Epithelial cell of esophagus (primary cell): ENCODE measurements around the gene RAB3IL1.
A peak's percentile ranks its signal among the peaks of the same experiment; 100 is the strongest.

Source experiments
- DNase-seq: peaks from one replicate; pipeline ENCODE4 v3.0.0; 2010; ENCODE audit warnings: low read depth
- H3K4me3 ChIP-seq: 2 replicates; pipeline ENCODE4 v1.5.1; 2011; ENCODE audit warnings: mild to moderate bottlenecking, low read length, control low read depth
- CTCF ChIP-seq: IDR thresholded peaks from 2 replicates; pipeline ENCODE4 v1.5.1; 2011; ENCODE audit warnings: low read depth, mild to moderate bottlenecking, low read length, control low read depth, inconsistent platforms; ENCODE audit not compliant: insufficient read depth; ENCODE audit errors: missing control alignments

The RAB3IL1 gene, protein sequence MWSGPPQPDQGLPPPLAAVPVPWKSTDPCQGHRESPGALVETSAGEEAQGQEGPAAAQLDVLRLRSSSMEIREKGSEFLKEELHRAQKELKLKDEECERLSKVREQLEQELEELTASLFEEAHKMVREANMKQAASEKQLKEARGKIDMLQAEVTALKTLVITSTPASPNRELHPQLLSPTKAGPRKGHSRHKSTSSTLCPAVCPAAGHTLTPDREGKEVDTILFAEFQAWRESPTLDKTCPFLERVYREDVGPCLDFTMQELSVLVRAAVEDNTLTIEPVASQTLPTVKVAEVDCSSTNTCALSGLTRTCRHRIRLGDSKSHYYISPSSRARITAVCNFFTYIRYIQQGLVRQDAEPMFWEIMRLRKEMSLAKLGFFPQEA

DNA sequence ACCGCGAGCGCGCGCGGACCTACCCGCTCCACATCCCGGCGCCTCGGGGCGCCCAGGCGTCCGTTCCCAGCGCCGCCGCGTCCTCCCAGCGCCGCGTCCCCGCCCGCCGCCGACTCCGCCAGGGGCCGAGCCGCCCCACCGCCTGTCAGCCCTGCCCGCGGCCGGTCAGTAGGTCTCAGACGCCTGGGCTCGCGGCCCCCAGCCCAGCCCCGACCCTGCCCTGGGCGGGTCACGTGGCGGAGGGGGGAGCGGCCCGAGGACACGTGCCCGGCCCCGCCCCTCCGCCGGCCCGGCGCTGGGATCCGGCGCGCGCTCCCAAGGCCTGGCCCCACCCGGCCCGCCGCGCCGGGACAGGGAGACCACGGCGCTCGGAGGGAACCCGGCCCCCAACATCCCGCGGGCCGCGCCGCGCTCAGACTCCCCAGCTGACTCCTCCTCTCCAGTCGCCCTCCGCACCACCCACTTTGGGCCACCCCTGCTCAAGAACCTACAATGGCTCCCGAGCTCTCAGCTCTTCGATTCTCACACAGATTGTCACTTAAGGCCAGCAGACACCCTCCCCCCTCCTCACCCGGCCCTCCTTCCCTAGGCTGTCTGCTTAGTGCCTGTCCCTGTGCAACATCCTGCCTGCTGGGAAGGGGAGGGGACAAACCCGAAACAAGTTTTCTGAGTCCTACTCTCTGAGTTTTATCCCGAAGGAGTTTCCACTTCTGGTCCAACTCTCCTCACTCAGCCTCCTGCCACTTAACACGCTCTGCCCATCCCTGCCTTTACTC, at the start of gene RAB3IL1:
TSS of gene RAB3IL1 (minus strand) at position 233 of the 776 bp plus-strand sequence. CDS start at position 34, 199 bp downstream.
- DNase-seq: no peak
- peak within 1 kb of the TSS; percentile 34 for H3K4me3 ChIP-seq
- TF ChIP-seq CTCF: no peak

DNA sequence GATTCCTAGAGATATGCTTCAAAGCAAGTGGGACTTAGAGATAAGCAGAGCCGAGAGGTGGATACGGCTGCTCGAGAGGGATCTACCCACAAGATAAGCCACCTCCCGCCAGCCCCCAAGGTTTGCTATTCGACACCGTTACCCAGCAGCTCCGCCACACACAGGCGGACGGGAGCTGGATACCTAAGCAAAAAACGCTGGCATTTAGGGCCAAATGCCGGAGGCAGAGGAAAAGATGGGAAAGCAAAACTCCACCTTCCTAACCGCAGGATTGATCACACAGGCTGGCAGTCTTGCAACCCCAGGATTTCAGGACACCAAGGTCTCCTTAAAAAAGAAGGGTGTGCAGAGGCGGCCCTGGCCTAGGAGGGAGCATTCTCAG, 49.4 kb upstream of the RAB3IL1 start:
- H3K4me3 ChIP-seq: peak overlapping the region; percentile 96
- DNase-seq: no peak
- no peak for TF ChIP-seq CTCF

DNA sequence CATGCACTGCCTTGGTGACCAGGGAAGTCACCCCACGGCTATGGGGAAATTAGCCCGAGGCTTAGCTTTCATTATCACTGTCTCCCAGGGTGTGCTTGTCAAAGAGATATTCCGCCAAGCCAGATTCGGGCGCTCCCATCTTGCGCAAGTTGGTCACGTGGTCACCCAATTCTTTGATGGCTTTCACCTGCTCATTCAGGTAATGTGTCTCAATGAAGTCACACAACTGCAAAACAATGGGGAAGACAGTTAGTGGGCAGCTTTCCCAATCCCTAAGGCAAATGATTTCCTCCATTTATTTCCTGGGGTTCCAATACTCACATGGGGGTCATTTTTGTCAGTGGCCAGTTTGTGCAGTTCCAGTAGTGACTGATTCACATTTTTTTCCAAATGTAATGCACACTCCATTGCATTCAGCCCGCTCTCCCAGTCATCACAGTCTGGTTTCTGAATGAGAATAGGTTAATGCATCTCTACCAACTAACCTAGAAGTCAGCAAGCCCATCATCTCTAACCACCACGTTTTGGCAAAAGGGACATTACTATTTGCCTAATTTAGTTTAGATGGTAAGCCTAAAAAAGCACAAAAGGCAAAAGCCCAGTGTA, 47.4 kb upstream of the RAB3IL1 start:
- H3K4me3 ChIP-seq: peak overlapping the region; percentile 96
- DNase-seq: peak; percentile 21

DNA sequence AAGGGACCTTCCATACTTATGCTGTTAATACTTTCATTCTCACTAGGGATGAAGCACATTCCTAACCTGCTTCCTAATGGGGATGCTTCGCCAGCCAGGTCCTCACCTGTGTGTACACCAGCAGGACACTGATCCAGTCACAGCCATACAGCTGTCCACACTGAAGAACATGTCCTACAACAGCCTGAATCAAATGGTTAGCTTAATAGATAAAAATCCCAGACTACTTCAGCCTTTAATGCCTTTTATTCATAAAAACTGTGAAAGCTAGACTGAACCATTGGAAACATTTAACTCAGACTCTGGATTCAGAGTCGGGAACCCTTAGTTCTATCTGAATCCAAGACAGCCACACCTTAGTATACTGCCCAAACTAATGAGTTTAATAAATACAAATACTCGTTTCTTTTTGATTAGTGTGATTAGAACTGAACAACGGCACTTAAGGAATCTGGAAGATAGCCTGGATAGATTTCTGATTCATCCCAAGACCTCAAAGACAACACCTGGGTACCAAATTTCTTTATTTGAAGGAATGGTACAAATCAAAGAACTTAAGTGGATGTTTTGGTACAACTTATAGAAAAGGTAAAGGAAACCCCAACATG, 46.8 kb upstream of the RAB3IL1 start:
- no peak overlapping the region for H3K4me3 ChIP-seq
- no peak for TF ChIP-seq CTCF
- DNase-seq: peak; percentile 30

- peak; percentile 49 for DNase-seq
- no peak for TF ChIP-seq CTCF
- H3K4me3 ChIP-seq: no peak overlapping the region
These were observed 46.1 kb upstream of the RAB3IL1 start for GRCh38 chr11:61963282-61964057.

- H3K4me3 ChIP-seq: no peak overlapping the region
- no peak for DNase-seq
- no peak for TF ChIP-seq CTCF
These were observed 45.6 kb upstream of the RAB3IL1 start for GRCh38 chr11:61963016-61963281.
